ENCODE results near the gene FAM193A.
"Not testable (repeated sequence)": the region's sequence is repeated elsewhere in the genome, so short reads cannot be mapped to it uniquely, and the experiment has no call there.

Gene FAM193A

DNA sequence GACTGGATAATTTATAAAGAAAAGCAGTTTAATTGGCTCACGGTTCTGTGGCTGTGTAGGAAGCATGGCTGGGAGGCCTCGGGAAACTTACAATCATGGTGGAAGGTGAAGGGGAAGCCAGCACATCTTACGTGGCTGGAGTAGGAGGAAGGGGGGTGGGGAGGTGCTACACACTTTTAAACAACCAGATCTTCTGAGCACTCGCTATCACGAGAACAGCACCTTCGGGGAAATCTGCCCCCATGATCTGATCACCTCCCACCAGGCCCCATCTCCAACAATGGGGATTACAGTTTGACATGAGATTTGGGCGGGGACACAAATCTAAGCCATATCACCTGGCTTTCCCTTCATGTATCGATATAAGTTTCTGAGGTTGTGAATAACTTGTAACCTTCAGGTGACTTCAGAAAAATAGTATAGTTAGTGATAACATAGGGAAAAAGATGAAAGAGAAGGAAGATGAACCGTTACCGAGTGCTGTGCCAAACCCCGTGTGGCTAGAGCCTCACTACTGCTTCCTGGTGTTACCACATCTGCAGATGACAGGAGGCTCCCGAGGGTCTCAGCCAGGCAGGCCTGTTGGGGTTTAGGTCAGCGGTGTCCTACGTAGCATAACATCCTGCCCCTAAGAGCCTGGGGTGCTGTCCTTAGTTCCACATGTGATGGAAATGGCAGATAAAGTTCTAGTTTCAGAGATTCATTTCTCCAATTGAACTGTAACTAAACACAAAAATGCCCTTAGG, 116.1 kb downstream of the FAM193A start:
- DNase-seq (ENCODE audit: low spot score), result no peak

DNA sequence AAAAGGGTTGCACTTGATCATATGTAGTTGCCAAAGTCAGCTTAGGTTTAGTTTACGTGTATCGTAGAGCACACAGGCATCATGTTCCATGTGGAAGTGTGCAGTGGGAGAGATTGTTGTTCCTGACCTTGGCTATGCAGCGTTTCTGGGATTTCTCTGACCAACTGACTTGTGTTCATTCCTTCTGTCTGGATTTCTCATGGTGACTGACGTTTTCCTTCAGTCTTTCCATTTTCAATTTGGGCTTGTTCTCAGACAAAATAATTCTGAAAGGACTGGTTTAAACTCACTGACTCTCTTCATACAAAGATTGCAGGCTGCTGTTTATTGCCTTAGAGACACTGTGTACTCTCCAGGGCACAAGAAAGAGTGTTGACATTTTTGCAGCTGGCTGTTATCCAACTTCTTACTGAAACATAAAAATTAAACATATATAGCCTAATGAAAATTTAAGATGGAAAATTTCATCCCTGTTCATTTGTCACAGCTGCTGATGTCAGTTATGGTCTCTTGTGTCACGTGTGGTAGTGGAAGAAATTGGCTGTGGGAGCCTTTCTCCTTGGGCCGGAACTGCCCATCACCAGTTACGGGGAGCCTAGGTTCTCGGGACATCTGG, 124.3 kb downstream of the FAM193A start:
- DNase-seq (ENCODE audit: low spot score), result no peak

DNA sequence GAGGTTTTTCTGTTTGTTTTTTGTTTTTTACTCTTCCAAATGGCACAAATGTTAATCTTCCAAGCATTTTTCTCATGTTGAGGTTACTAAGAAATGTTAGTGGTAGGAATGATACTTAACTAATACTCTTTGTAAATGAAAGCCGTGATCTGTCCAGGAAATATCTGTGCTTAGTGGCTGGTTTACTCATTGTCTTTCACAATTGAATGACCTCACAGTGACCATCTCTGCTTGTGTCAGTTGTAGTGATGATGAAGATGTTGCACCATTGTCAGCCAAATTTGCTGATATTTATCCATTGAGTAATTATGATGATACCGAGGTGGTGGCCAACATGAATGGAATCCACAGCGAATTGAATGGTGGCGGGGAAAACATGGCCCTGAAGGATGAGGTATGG, 126.2 kb downstream of the FAM193A start:
- peak; percentile 52 for DNase-seq (ENCODE audit: low spot score)

DNA sequence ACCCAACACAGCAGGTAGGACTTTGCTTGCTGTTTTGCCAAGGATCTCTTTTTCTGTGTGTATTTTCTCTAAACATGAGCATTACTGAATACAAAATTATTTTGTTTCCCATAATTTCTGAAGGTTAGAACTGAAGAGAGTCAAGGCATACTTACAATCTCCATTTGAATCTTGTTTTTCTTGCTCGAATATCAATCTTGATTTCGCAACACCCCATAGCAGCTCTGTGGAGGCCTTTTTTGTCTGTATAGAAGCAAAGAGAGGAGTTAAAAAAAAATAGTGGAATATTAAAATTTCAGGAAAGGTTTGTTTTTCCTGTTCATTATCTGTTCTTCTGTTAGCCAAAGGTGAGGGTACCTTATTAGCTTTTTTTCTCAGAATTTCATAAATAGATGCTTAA, 126.8 kb downstream of the FAM193A start:
- DNase-seq (ENCODE audit: low spot score), result no peak

DNA sequence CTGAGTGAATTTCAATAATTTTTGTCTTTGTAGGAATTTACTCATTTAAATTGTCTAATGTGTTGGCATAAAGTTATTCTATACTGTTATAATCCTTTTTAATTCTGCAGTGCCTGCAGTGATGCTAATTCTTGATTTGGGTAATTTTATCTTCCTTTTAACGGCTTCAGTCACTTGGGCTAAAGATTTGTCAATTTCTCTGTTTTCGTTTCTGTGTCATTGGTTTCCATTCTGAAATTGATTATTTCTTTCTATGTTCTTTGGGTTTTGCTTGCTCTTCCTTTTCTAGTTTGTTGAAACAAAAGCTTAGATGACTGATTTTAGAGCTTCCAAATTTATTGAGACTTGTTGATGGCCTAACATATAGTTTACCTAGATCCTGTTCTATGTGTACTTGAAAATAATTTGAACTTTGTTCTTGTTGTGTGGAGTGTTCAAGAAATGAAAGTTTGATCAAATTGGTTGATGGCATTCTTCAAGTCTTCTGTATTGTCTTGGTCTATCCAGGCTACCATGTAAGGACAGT, 130.3 kb downstream of the FAM193A start:
- DNase-seq (ENCODE audit: low spot score), result no peak

DNA sequence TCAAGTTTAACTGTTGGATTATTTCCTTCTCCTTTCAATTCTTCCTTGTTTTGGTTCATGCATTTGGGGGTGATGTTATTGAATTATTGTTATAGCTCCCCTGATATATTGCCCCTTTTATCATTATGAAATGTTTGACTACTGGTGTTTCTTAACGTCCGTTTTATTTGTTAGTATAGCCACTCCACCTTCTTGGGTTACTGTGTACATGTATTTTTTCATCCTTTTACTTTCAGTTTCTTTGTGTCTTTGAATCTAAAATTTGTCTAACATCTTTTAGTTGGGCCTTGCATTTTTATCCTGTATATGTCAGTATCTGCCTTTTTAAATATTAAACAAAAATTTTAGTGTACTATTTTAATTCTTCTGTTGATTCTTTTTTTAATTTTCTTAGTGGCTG, 131.0 kb downstream of the FAM193A start:
- no peak for DNase-seq (ENCODE audit: low spot score)

DNA sequence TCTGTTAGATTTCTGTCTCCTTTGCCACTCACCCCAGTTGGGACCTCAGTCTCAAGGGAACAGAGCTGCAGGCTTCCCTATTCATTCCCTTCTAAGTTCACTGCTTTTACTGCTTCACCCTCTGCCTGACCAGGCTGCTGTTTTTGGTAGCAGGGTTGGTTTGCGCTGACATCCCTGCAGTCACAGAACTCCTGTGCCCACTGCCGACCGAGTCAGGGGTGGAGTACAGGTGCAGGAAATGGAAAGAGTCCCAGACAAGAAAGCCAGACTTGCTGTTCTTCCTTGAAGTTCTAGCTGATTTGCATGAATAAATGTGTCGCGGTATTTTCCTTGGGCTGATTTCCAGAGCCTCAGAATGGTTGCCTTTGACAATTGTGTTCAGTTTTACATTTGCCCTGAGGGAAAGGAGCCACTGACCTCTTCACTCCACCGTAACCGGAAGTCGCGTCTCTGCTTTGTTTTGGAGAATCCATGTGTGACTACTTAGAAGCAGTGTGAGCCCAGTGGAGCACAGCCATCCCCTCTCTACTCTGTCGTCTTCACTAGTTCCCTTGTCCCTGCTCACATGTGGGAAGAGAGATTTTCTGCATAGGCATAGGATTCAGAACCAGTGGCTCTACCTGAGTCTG, 134.9 kb downstream of the FAM193A start:
- DNase-seq (ENCODE audit: low spot score), result no peak

DNA sequence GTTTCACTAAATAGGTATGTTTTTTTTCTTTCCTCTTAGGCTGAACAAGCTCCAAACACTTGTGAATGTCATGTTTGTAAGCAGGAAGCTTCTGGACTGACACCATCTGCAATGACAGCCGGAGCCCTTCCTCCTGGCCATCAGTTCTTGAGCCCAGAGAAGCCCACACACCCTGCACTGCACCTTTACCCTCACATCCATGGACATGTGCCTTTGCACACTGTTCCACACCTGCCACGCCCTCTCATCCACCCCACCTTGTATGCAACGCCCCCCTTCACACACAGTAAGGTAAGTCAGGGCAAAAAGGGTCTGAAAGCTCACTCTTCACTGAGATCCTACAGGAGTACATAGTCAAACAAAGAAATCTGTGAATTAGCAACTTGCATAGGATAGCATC, 135.6 kb downstream of the FAM193A start:
- no peak for DNase-seq (ENCODE audit: low spot score)

DNA sequence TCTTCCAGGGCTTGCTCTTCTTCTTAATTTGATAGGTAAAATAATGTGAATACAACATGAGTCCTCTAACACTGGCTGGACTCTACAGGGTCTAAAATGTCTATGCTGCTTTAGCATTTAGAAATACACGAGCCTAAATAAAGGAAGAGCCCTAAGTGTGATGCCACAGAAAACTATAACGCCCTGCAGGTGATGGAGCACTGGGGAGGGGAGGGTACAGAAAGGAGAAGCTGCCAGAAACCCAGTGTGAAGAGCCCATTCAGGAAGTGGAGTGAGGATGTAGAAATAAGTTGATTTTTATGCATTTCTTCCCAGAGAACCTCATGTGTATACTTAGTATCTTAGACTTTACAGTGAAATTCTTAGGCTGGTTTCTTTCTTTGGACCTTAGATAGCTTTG, 136.3 kb downstream of the FAM193A start:
- DNase-seq (ENCODE audit: low spot score), result no peak

DNA sequence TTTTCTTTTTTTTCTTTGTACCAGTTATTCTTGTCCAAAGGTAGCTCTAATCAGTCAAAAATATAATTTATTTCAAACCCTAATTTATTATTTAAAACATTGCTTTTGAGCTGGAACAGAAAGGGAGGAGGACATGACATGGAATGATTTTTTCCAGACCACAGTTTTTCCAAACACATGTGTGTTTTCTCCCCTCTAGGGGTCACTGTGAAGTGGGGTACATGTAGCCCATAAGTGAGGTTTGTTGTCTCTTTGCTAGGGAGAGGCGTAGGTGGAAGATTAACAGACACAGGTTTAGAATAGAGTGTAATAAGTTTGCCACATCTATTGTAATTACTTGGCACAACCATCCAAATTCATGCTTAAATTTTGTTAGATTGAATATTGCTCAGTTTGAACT, 136.7 kb downstream of the FAM193A start:
- no peak for DNase-seq (ENCODE audit: low spot score)

DNA sequence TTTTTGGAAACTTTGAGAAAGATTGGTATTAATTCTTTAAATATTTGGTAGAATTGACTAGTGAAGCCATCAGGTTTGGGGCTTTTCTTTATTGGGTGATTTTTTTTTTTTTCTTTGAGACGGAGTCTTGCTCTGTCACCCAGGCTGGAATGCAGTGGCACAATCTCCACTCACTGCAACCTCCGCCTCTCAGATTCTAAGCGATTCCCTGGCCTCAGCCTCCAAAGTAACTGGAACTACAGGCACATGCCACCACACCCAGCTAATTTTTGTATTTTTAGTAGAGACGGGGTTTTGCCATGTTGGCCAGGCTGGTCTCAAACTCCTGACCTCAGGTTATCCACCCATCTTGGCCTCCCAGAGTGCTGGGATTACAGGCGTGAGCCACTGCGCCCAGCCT, 143.3 kb downstream of the FAM193A start:
- DNase-seq (ENCODE audit: low spot score), result not testable (repeated sequence)

DNA sequence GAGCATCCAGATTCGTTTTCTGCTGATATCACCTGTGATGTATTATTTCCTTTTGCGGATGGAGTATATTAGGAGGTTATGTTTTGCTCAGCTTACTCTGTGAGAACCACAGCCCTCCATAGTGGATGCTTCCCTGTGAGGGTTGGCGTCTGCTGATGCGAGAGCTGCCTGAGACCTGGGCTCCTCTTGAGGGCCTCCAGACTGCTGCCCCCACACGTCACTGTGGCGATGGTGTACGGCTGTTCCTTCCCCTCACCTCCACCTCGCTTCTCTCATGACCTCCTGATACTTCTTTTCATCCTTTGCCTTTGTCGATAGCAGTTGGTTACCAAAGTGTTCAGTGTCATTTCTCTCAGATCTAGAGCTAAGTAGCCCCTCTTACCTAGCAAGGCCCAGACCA, 148.0 kb downstream of the FAM193A start:
- no peak for DNase-seq (ENCODE audit: low spot score)

DNA sequence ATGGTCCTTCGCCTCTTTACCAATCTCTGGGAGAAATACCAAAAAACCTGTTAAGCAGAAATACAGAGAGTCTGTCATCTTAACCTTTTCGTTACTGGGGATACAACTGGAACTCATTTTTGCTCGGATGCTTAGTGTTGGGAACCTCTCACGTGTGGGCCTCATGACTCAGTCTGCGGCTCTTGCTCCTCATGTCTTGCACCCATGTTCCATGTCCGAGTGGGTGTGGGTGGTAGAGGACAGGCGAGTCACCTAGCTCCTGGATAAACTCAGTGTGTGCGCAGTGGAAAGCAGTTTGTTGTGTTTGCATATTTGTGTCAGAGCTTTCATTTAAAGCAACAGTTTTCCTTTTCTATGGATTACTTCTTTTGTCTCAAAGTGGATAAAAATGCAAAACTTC, 149.1 kb downstream of the FAM193A start:
- DNase-seq (ENCODE audit: low spot score), result no peak

DNA sequence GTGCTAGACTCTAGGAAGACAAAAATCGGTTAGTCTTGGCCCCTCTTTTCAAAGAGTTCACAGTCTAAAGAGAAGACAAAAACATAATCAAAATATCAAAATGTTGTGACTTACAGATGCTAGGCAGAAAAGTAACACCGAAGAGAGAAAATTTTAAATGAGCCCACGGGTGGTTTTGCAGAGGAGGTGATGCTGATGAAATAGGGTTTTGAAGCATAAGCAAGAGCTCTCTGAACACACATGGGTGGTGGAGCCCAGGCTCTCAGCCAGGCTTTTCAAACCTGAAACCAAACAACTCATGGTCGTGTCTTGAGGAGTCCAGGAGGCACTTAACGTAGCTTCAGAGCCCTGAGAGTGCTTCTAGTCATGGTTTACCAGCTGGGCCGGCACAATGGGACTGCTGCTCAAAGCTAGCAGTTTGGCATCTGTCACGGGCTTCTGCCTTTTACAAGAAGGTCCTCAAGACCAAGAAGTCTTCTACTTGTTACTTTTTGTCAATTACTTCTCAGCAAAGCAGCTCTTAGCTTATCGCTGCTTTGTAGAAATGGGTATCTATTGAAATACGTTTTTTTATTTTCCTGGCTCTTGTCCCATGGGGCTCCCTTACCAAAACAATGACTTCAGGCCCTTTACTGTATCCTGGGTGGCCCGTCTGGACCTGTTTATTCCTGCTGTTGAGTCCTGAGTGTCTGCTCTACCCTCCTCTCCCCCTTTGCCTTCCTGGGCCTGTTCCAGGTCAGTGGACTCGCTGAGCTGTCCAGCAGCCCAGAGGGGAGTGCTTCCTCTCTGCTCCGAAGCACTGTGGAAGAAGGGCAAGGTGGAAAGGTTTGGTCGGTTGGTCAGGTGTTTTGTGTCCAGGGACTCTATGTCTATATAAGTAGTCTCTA, 150.2 kb downstream of the FAM193A start:
- no peak for DNase-seq (ENCODE audit: low spot score)

DNA sequence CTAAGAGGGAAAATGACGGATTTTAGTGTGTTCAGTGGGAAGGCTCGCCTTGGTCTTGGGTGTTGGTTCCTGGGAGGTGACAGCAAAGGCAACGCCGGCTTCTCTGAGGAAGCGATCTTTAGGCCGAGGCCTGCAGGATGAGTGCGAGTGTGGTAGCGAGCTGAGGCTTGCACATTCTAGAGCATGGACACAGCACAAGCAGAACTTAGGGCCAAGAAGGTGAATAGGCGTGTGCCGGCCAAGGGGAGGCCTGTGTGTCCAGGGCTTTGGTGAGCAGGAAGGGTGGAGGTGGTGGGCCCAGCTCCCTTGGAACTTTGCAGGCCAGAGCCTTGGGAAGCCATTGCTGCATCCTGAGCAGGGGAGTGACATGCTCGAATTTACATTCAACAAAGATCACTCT, 151.8 kb downstream of the FAM193A start:
- DNase-seq (ENCODE audit: low spot score), result no peak

DNA sequence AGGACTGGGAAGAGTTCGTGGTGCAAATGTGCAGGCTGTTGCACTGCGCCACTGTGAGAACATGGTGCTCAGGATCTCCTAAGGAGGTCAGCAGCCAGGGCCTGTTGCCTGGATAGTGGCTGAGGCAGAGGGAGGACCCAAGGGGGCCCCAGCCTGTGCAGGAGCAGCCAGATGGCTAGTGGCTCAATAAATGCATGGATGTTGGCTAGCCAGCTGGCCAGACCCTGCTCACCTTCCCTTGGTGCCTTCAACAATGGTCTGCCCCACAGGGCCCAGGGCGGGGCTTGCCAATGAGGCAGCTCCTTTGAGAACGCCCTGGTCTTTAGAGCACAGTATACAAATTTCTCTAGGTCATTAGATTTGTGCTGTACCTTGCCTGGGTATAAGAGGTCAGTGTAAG, 152.2 kb downstream of the FAM193A start:
- no peak for DNase-seq (ENCODE audit: low spot score)

DNA sequence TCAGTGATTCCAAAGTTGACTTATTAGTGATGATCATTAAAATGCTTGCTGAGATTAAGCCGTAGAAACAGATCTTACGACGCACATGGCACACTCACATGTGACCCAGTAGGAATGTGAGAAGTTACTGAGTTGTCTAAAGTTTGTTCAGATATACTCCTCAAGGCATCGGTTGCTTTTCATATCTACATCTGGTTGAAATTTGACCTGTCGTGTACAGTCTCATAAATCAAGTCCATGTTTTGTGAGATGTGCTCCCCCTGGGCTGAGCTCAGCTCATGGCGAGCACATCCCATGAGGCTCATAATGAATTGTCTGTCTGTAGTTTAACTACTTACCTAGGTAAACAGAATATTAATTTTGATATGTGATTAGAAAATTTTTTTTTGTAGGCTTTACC, 152.7 kb downstream of the FAM193A start:
- DNase-seq (ENCODE audit: low spot score), result no peak

DNA sequence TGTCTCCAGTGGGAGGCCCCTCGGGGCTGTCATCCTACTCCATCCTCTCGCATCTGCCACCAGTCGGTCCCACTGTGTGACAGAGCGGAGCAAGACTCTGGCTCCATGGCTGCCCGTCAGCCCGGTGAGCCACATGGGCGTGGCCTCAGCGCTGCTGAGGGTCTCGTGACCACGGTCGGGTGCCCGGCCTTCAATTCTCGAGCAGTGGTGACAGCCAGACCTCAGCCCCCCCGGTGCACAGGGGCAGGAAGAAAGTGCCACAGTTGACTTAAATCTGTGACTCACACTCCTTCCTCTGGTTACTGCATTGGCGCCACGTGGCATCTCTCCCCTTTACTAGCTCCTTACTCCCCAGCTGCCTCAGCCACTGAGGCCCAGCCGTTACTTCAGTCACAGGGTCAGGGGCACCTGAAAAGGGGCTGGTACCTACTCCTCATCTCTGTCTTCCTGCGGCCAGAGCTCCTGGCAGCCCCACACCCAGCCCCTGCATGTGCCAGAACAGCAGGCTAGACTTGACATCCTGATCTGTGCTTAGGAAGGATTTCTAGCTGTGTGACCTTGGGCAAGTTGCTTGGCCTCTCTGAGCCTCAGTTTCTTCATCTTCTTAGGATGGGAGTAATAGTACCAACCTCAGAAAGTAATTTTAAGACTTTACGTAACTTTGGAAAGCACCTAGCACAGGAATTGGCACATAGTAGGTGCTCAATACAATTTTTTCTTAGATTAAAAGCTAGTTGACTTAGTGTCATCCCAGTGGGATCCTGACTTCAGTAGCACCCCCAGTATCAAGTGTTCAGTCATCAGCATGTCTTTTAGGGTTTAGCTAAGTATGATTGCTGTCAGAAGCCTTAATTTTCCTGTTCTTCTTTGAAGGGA, 153.6 kb downstream of the FAM193A start:
- no peak for DNase-seq (ENCODE audit: low spot score)

DNA sequence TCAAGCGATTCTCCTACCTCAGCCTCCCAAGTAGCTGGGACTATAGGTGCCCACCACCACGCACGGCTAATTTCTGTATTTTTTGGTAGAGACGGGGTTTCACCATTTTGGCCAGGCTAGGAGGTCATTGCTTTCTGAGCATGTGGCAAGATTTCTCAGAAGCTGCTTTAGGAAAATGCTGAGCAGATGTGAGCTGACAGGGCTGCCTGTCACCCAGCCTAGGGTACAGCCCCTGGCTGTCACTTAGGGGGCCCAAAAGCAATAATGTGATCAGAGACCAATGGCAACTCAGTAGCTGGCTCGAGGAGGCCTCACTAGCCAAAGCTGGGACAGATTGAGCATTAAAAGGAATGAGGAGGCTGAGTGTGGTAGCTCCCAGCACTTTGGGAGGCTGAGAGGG, 154.9 kb downstream of the FAM193A start:
- no peak for DNase-seq (ENCODE audit: low spot score)

DNA sequence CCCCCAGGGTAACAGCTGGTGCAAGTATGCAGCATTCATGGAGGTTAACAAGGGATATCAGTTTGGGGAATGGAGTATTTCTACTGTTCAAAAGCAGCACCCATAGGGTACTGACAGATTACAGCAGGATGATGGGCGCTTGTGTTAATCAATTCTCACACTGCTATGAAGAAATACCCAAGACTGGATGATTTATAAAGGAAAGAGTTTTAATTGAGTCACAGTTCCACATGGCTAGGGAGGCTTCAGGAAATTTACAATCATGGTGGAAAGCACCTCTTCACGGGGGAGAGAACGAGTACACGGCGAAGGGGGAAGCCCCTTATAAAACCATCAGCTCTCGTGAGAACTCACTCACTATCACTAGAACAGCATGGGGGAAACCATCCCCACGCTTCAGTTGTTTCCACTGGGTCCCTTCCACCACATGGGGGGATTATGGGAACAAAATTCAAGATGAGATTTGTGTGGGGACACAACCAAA, 155.5 kb downstream of the FAM193A start:
- DNase-seq (ENCODE audit: low spot score), result no peak

DNA sequence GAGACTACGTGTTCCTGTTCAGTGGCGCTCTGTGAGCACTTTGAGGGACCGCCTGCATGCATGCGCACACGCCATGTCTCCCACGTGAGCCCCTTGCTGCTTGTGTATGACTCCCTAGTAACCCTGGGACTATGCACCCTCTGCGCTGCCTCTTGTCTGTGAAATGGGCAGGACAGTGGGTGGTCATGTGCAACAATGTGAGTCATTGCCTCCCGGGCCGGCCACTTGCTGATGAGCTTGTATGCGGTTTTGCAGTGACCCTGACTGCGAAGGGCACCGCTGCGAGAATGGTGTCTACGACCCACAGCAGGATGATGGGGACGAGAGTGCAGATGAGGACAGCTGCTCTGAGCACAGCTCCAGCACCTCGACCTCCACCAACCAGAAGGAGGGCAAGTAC, 158.2 kb downstream of the FAM193A start:
- DNase-seq (ENCODE audit: low spot score), result peak; percentile 2
